Spleen (tissue), 7 donors: ENCODE results near the gene ANKK1.

ENCODE experiments used
- POLR2AphosphoS5 ChIP-seq, 3 donors: sonication (generic); formaldehyde crosslinking; IDR thresholded peaks; one replicate each; pipeline ENCODE4 v1.5.1; 2017; ENCODE audit warnings: antibody characterized with exemption in 3 of 3
- TF ChIP-seq, protein P1 (sequence below), 11 experiments: fragments of 200-600 bp in 7 of 11; fragments of 450-650 bp in 4 of 11; sonication (generic) in 4 of 11; IDR thresholded peaks in 8 of 11; conservative IDR thresholded peaks in 3 of 11; 1 replicate in 7 of 11; 2 replicates in 4 of 11; pipeline versions ENCODE4 v1.4.0 to v1.8.0; 2016 to 2021; ENCODE audit warnings: antibody characterized with exemption in 11 of 11, inconsistent platforms in 4 of 11, mild to moderate bottlenecking in 1 of 11
- donor health status: DM: no; HTN: no; CAD: no; lungs with moderate emphysema.
- donor health status: DM: no; HTN: no; CAD: no.
- donor health status: DM: no; HTN: no; CAD: no.

DNA sequence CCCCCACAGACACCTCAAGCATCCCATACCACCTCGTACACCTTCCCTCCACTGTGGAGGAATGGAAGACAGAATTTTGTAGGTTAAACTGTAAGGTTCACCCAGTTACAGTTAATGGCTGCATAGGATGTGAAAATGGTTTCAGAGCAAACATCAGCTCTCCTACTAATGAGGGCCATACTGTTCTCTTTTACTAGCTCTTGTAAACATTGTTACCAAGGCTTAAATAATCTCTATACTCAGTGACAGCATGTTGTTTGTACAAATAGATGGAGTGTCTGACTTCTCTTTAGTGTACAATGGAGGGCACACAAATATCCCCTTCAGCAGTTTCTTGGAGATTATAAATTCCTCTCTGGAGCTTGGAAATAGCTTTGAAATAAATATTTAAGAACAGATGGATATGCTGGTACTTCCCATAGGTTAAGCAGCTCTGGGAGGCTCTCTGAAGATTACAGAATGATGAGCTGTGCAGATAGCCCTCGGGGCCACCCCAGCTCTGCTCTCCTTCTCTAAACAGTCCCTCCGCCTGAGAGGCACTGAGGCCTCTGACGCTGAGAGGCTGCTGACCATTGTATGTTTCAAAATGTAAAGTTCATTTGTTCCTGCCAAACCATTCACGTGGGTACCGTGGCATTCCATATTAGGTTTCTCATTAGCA is 47.5 kb upstream of the ANKK1 start:
- TF ChIP-seq, protein P1, sequence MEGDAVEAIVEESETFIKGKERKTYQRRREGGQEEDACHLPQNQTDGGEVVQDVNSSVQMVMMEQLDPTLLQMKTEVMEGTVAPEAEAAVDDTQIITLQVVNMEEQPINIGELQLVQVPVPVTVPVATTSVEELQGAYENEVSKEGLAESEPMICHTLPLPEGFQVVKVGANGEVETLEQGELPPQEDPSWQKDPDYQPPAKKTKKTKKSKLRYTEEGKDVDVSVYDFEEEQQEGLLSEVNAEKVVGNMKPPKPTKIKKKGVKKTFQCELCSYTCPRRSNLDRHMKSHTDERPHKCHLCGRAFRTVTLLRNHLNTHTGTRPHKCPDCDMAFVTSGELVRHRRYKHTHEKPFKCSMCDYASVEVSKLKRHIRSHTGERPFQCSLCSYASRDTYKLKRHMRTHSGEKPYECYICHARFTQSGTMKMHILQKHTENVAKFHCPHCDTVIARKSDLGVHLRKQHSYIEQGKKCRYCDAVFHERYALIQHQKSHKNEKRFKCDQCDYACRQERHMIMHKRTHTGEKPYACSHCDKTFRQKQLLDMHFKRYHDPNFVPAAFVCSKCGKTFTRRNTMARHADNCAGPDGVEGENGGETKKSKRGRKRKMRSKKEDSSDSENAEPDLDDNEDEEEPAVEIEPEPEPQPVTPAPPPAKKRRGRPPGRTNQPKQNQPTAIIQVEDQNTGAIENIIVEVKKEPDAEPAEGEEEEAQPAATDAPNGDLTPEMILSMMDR (IDR thresholded peaks at IDR 0.05 in 8 of 11, conservative IDR thresholded peaks at IDR 0.05 in 3 of 11) = no peak
- TF ChIP-seq POLR2AphosphoS5 (IDR thresholded peaks at IDR 0.05) = no peak
